ENCODE results near the gene PRKAA2. TPM values are rescaled to one million over a fixed set of nuclear protein-coding genes. Genes with fewer than 3 reads are reported as not detected.
"Not testable (repeated sequence)": the region's sequence is repeated elsewhere in the genome, so short reads cannot be mapped to it uniquely, and the experiment has no call there.

The PRKAA2 gene
- total RNA-seq: under 1 TPM in 1 of 2 donors, not detected in 1; 0.19 TPM

DNA sequence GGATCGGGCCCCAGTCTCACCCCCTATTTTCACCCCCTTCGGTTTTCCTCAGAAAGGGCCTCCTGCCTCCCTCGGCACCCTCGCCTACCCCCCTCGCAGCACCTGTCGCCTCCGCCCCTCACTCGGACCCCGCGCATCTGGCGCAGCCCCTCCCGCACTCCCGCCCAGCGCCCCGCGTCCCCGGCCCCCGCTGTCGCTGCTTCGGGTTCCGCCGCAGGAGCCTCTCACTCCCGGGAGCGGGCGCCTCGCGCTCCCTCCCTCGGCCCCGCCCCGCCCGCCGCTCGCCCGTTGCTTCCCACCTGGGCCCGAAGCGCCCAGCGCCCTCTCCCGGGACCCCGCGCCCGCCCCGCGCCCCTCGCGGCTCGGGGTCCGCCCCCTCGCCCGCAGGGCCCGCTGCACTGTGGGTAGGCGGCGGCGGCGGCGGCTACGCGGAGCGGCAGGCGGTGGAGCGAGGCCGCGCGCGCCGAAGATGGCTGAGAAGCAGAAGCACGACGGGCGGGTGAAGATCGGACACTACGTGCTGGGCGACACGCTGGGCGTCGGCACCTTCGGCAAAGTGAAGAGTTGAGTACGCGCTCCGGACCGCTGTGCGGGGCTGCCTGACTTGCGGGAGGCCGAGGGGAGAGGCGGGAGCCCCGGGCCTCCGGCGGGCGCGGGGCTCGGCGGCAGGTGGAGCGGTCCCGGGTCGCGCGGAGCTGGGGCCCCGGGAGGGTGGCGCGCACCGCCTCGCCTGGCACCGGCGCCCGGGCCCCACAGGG, at the start of gene PRKAA2:
PRKAA2 (plus strand) TSS at position 396 of the 758 bp plus-strand sequence; CDS start at position 470, 74 bp downstream.
- no peak within 1 kb of the TSS for H3K27ac Mint-ChIP-seq
- peak within 1 kb of the TSS; percentile 28 for H3K4me3 Mint-ChIP-seq
- no peaks in the 10 kb centered on the region for H3K4me1 Mint-ChIP-seq
- peaks cover 46% of the 10 kb centered on the region for H3K27me3 Mint-ChIP-seq
- ATAC-seq (replicated peaks): peak; percentile 29
- no peaks in the 10 kb centered on the region for H3K36me3 Mint-ChIP-seq (ENCODE audit: low read depth)
- no peaks in the 10 kb centered on the region for H3K9me3 Mint-ChIP-seq

DNA sequence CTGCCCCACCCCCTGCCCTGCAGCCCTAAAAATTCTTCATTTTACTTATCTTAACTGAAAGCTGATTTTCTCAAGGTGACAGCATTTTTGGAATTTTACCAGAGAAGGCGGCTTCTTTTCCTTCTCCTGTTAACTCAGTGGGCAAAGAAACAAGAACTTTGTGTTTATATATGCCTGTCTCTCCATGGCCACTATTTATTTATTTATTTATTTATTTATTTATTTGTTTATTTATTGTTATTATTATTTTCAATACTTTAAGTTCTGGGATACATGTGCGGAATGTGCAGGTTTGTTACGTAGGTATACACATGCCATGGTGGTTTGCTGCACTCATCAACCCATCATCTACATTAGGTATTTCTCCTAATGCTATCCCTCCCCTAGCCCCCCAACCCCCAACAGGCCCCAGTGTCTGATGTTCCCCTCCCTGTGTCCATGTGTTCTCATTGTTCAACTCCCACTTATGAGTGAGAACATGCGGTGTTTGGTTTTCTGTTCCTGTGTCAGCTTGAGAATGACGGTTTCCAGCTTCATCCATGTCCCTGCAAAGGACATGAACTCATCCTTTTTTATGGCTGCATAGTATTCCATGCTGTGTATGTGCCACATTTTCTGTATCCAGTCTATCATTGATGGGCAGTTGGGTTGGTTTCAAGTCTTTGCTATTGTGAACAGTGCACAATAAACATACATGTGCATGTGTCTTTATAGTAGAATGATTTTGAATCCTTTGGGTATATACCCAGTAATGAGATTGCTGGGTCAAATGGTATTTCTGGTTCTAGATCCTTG, 49.5 kb upstream of the PRKAA2 start:
- H3K36me3 Mint-ChIP-seq (ENCODE audit: low read depth); H3K27me3 Mint-ChIP-seq; ATAC-seq (replicated peaks); H3K9me3 Mint-ChIP-seq; H3K4me1 Mint-ChIP-seq; H3K27ac Mint-ChIP-seq; H3K4me3 Mint-ChIP-seq: not testable (repeated sequence)

DNA sequence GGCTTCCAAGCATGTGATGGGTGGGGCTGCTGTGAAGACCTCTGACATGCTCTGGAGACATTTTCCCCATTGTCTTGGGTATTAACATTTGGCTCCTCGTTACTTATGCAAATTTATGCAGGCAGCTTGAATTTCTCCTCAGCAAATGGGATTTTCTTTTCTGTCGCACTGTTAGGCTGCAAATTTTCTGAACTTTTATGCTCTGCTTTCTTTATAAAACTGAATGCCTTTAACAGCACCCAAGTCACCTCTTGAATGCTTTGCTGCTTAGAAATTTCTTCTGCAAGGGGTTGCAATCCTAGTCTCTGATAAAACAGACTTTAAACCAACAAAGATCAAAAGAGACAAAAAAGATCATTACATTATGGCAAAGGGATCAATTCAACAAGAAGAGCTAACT, 35.0 kb upstream of the PRKAA2 start:
- H3K27ac Mint-ChIP-seq; ATAC-seq (replicated peaks); H3K27me3 Mint-ChIP-seq; H3K4me3 Mint-ChIP-seq; H3K9me3 Mint-ChIP-seq; H3K4me1 Mint-ChIP-seq; H3K36me3 Mint-ChIP-seq (ENCODE audit: low read depth): not testable (repeated sequence)

DNA sequence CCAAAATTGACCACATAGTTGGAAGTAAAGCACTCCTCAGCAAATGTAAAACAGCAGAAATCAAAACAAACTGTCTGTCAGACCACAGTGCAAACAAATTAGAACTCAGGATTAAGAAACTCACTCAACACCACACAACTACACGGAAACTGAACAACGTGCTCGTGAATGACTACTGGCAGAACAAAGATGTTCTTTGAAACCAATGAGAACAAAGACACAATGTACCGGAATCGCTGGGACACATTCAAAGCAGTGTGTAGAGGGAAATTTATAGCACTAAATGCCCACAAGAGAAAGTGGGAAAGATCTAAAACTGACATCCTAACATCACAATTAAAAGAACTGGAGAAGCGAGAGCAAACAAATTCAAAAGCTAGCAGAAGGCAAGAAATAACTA, 34.3 kb upstream of the PRKAA2 start:
- not testable (repeated sequence) for H3K36me3 Mint-ChIP-seq (ENCODE audit: low read depth)

DNA sequence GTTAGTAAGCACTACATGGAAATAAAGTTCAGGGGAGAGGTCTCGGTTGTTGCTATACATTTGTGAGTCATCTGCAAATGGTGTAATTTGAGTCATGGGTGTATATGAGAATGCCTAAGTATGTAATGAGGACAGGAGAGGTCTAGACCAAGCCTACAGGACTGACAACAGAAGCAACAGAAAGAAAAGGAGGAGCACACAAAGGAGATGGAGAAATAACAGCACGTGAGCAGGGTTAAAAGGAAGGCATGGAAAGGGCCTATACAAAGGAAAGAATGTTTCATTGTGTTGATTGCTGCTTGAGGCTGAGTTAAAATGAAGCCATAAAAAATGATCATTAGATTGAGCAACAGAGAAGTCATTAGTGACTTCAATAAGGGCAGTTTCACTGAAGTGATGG, 28.0 kb upstream of the PRKAA2 start:
- no peak overlapping the region for H3K4me3 Mint-ChIP-seq

More for the DNA sequence above, 34.3 kb upstream of the PRKAA2 start:
- H3K4me3 Mint-ChIP-seq; H3K27me3 Mint-ChIP-seq; H3K9me3 Mint-ChIP-seq; ATAC-seq (replicated peaks); H3K4me1 Mint-ChIP-seq; H3K27ac Mint-ChIP-seq: not testable (repeated sequence)

DNA sequence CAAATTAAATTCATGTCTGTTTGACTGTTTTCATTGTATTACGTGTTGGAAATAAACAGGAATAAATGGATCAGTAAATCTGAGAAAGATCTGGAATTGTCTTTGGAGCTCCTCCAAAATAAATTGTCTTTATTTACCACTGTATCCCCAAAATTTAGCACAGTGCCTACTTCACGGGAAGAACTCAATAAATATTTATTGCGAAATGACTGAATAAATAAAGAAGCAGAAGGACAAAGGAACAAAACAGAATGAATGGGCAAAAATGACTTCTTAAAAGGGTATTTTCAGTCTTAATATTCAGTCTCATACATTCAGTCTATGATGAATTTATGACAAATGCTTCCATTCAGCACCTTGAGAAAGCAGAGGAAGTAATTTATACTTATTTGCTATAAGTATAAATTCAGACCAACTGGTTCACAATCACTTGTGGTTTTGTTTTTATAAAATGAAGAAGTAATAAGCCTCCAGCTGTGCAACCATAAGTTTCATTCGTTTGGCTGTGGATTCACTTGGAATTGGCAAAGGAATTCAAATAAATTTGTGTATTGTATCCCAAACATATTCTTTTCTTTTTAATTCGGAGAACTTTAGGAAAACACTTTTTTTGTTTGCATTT, 19.2 kb upstream of the PRKAA2 start:
- H3K4me3 Mint-ChIP-seq: no peak overlapping the region
- H3K27me3 Mint-ChIP-seq: peaks cover 25% of the 10 kb centered on the region
- no peak overlapping the region for H3K27ac Mint-ChIP-seq
- no peak for ATAC-seq (replicated peaks)
- H3K4me1 Mint-ChIP-seq: no peaks in the 10 kb centered on the region
- H3K36me3 Mint-ChIP-seq (ENCODE audit: low read depth): no peaks in the 10 kb centered on the region
- H3K9me3 Mint-ChIP-seq: no peaks in the 10 kb centered on the region

More for the DNA sequence above, 28.0 kb upstream of the PRKAA2 start:
- Mint-ChIP-seq H3K9me3 (peaks cover 4% of the 10 kb centered on the region), H3K4me1 (no peaks in the 10 kb centered on the region), H3K36me3 (ENCODE audit: low read depth) (no peaks in the 10 kb centered on the region), H3K27me3 (peaks cover 4% of the 10 kb centered on the region), H3K27ac (no peak overlapping the region)
- ATAC-seq (replicated peaks): no peak

DNA sequence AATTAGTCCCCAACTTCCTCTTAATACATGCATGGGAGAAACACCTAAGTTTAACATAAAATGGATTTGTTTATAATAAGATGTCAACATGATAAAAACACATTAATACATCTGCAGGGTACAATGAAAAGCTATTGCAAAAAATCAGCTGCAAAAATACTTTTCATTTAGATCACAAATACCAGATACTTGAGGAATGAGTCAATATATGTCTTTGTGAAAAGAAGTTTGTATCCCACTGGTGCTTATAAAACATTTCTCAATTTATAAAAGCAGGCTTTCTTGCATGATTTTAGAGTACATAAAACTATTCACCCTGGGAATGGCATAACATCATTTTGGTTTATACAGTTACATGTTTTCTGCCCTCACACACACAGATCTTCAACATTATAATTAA, 18.6 kb upstream of the PRKAA2 start:
- Mint-ChIP-seq H3K9me3 (no peaks in the 10 kb centered on the region), H3K36me3 (ENCODE audit: low read depth) (no peaks in the 10 kb centered on the region), H3K4me3 (no peak overlapping the region), H3K27ac (no peak overlapping the region), H3K27me3 (peaks cover 25% of the 10 kb centered on the region), H3K4me1 (no peaks in the 10 kb centered on the region)
- no peak for ATAC-seq (replicated peaks)

DNA sequence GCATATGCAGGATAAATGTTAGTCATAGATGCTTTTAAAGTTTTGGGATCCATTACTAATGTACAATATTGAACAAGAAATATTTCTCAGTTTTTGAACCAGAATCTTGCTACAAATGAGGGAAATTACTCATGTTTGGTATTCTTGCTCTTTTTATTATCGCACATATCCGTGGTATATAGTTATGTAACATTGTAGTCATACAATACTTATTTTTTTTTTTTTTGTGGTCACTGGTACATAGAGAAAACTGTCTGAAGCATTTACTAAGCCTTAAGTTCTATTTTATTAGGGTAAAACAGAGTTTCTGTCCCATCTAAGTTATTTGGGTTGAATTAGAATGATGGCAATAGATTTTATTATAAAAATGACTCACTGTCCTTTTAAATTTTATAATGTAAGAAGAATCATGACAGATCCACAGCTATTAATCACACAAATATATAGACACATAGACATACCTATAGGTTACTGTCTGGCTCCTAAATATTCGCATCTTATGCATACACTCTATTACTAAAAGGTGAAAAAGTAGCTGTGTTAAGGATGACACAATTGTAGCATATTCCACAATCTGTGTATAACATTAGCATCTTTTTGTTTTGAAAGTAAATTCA, 18.0 kb upstream of the PRKAA2 start:
- H3K27ac Mint-ChIP-seq: no peak overlapping the region
- H3K4me3 Mint-ChIP-seq: no peak overlapping the region
- no peak for ATAC-seq (replicated peaks)
- no peaks in the 10 kb centered on the region for H3K36me3 Mint-ChIP-seq (ENCODE audit: low read depth)
- H3K9me3 Mint-ChIP-seq: no peaks in the 10 kb centered on the region
- no peaks in the 10 kb centered on the region for H3K4me1 Mint-ChIP-seq
- peaks cover 21% of the 10 kb centered on the region for H3K27me3 Mint-ChIP-seq

DNA sequence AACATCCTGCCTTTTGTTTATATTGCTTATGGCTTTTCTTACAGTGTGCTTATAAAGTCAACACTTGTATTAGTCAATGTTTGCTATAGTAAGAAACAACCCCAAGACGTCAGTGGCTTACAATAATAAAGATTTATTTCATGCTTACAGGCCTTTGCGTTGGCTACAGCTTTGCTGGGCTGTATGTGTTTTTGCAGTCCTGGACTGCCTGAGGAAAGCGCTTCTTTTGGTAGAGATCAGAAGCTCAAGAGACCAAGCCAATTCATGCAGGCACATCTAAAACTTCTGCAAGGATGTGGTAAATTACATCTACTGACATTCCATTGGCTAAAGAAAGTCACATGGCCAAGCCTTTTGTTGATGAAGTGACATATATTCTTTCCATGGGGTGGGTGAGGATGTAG, 17.5 kb upstream of the PRKAA2 start:
- no peaks in the 10 kb centered on the region for H3K4me1 Mint-ChIP-seq
- H3K4me3 Mint-ChIP-seq: no peak overlapping the region
- peaks cover 21% of the 10 kb centered on the region for H3K27me3 Mint-ChIP-seq
- H3K36me3 Mint-ChIP-seq (ENCODE audit: low read depth): no peaks in the 10 kb centered on the region
- no peak for ATAC-seq (replicated peaks)
- H3K27ac Mint-ChIP-seq: no peak overlapping the region
- no peaks in the 10 kb centered on the region for H3K9me3 Mint-ChIP-seq

DNA sequence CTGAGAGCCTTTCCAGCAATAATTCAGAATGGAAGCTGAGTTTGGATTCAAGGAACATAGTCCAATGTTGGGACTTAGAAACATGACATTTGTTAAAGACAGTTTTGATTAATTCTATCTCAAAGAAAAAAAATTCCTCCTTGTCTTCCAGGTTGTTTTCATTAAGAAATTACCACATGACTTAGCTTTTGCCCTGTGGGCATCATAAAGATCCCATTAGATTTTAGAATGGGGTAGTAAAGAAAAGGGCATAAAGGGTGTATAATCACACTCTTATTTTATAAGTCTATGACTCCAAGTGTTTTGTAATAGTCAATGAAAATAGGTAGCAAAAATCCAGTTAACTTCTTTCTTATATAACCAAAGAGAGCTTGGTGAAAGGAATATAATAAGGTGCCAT, 14.3 kb upstream of the PRKAA2 start:
- ATAC-seq (replicated peaks): no peak
- Mint-ChIP-seq H3K9me3 (no peaks in the 10 kb centered on the region), H3K27me3 (peaks cover 11% of the 10 kb centered on the region), H3K36me3 (ENCODE audit: low read depth) (no peaks in the 10 kb centered on the region), H3K4me1 (no peaks in the 10 kb centered on the region), H3K4me3 (no peak overlapping the region), H3K27ac (no peak overlapping the region)

DNA sequence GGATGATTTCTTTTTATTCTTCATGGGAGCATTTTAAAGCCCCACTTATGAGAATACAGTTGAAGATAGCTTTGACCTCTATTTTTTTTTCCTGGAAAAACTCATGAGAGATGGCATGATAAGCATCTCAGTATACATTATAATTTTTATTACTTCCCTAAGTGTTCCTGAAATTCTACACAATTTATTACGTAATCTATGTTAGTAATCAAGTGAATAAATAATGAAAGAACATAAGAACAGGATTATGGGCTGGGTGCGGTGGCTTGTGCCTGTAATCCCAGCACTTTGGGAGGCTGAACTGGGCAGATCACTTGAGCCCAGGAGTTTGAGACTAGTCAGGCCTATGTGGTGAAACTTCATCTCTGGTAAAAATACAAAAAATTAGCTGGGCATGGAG, 13.2 kb upstream of the PRKAA2 start:
- Mint-ChIP-seq H3K36me3 (ENCODE audit: low read depth) (no peaks in the 10 kb centered on the region), H3K4me1 (no peaks in the 10 kb centered on the region), H3K27ac (no peak overlapping the region), H3K4me3 (no peak overlapping the region), H3K27me3 (peaks cover 11% of the 10 kb centered on the region), H3K9me3 (no peaks in the 10 kb centered on the region)
- no peak for ATAC-seq (replicated peaks)

DNA sequence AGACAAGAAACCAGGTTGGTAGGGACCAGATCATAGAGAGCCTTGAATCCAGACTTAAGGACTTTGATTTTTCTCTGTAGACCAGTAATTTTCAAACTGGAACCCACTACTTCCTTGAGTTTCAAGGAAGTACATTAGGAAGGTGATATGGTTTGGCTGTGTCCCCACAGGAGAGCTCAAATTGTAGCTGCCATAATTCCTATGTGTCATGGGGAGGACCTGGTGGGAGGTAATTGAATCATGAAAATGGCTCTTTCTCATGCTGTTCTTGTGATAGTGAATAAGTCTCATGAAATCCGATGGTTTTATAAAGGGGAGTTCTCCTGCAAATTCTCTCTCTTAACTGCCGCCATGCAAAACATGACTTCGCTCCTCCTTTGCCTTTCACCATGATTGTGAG, 10.1 kb upstream of the PRKAA2 start:
- no peaks in the 10 kb centered on the region for H3K36me3 Mint-ChIP-seq (ENCODE audit: low read depth)
- H3K27me3 Mint-ChIP-seq: peaks cover 6% of the 10 kb centered on the region
- no peak for ATAC-seq (replicated peaks)
- H3K4me1 Mint-ChIP-seq: no peaks in the 10 kb centered on the region
- H3K9me3 Mint-ChIP-seq: no peaks in the 10 kb centered on the region
- no peak overlapping the region for H3K4me3 Mint-ChIP-seq
- H3K27ac Mint-ChIP-seq: no peak overlapping the region

DNA sequence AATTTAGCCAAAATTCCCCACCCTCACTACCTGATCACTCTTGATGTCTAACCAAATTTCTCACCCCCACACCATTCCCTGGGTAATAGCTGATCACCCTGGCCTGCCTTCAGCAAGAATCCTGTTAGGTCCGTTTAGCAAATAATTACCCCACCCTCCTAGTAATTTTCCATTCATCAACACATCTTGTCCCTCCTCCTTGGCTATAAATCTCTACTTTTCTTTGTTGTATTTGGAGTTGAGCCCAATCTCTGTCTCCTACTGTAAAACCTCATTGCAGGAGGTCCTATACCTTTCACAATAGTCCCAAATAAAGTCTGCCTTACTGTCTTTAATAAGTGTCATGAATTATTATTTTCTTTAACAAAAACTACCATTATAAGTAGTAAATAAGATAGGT, 6.9 kb upstream of the PRKAA2 start:
- Mint-ChIP-seq H3K27me3 (peaks cover 8% of the 10 kb centered on the region), H3K4me3 (no peak overlapping the region), H3K36me3 (ENCODE audit: low read depth) (no peaks in the 10 kb centered on the region), H3K9me3 (no peaks in the 10 kb centered on the region), H3K4me1 (no peaks in the 10 kb centered on the region), H3K27ac (no peak overlapping the region)
- no peak for ATAC-seq (replicated peaks)

DNA sequence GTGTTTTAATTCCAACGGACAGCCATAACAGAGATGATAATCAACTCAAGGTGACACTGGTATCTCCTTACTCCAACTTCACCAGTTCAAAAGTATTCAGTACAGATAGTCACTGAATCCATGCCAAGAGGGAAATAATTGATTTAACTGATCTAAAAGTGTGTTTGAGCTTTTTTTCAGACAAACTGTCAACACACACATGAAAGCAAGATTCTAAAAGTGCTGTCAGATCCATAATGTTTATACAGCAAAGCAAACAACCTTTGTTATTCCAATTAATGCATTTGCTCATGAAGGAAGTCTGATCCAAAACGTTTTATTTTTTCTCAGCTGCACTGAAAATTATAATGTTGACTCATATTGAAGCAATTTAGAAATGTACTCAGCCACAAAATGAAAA, 5.9 kb upstream of the PRKAA2 start:
- ATAC-seq (replicated peaks): no peak
- Mint-ChIP-seq H3K4me3 (no peak overlapping the region), H3K4me1 (no peaks in the 10 kb centered on the region), H3K27ac (no peak overlapping the region), H3K9me3 (no peaks in the 10 kb centered on the region), H3K27me3 (peaks cover 13% of the 10 kb centered on the region), H3K36me3 (ENCODE audit: low read depth) (no peaks in the 10 kb centered on the region)

Measured in activated T-helper 17 cell treated with anti-CD3 and anti-CD28 coated beads, Interleukin-2, amount 50 U/mL, for 72 hours (primary cell).